HCT116 (cell line): ENCODE data around the gene F10. TPM values are rescaled to one million over a fixed set of nuclear protein-coding genes. Genes with fewer than 3 reads are reported as not detected.

Experiments
- ATAC-seq: fragments of 200-7000 bp; cut with Tn5 transposase; 2 replicates; pipeline ENCODE4 v1.9.1; 2020; ENCODE audit warnings: mild to moderate bottlenecking, moderate library complexity
- BruUV-seq: library from RNA; stranded (reverse); fragments of 400-500 nt; replicated peaks from 2 replicates; lab custom pipeline; 2021; lab: Mats Ljungman, UMichigan
- CTCF ChIA-PET: fragments of 300-600 bp; sonication (Branson Sonifier 250); formaldehyde crosslinking; loops from one replicate; lab custom pipeline; 2021; ENCODE audit warnings: antibody characterized with exemption; lab: Charles Lee
- POLR2A ChIA-PET: fragments of 300-600, 350-600 bp; sonication (Branson Sonifier 250); formaldehyde crosslinking; loops from one replicate; lab custom pipeline; 2021; ENCODE audit warnings: antibody characterized with exemption; lab: Charles Lee
- RAD21 ChIA-PET, 2 experiments: fragments of 300-600 bp; sonication (Branson Sonifier 250); formaldehyde crosslinking; loops; one replicate each; lab custom pipeline; 2023; ENCODE audit warnings: low total read pairs in 2 of 2; ENCODE audit not compliant: uncharacterized antibody in 2 of 2, unreplicated experiment in 2 of 2, low non-redundant PET in 1 of 2; lab: Charles Lee
- DNase-seq: peaks from one replicate; pipeline ENCODE4 v3.0.0-alpha.2; 2010; ENCODE audit warnings: low read depth, low spot score
- H2AFZ ChIP-seq: fragments of 200-600 bp; shearing (Covaris generic), sonication (generic); 2 replicates; pipeline ENCODE4 v1.6.1; 2017; ENCODE audit warnings: low read depth, mixed run types, mixed read lengths, antibody characterized with exemption, low read length; ENCODE audit not compliant: poor library complexity, severe bottlenecking
- H3K27ac ChIP-seq: 2 replicates; pipeline ENCODE4 v1.5.1; 2012; ENCODE audit warnings: low read depth, low read length
- H3K27me3 ChIP-seq: fragments of 200-600 bp; sonication (generic); 2 replicates; pipeline ENCODE4 v1.6.1; 2016; ENCODE audit warnings: mixed run types, low read length, mixed read lengths; ENCODE audit not compliant: insufficient read depth
- H3K36me3 ChIP-seq, 2 experiments: fragments of 200-500 bp in 1 of 2; fragments of 200-600 bp in 1 of 2; sonication (Bioruptor generic) in 1 of 2; sonication (generic) in 1 of 2; 2 replicates each; pipeline versions ENCODE4 v1.5.1 to v1.6.1; 2014 to 2016; ENCODE audit warnings: low read length in 2 of 2, inconsistent platforms in 1 of 2, mixed read lengths in 1 of 2, mixed run types in 1 of 2; ENCODE audit not compliant: insufficient read depth in 2 of 2, control insufficient read depth in 1 of 2
- H3K4me1 ChIP-seq, 2 experiments: fragments of 200-600 bp in 1 of 2; sonication (generic) in 1 of 2; 2 replicates each; pipeline versions ENCODE4 v1.5.1 to v1.6.1; 2012 to 2017; ENCODE audit warnings: low read length in 2 of 2, inconsistent platforms in 1 of 2, mild to moderate bottlenecking in 1 of 2, mixed read lengths in 1 of 2, mixed run types in 1 of 2, moderate library complexity in 1 of 2; ENCODE audit not compliant: insufficient read depth in 2 of 2, control insufficient read depth in 1 of 2
- H3K4me2 ChIP-seq: fragments of 200-600 bp; sonication (generic); 2 replicates; pipeline ENCODE4 v1.6.1; 2017; ENCODE audit warnings: mixed run types, low read length, mixed read lengths
- H3K4me3 ChIP-seq, 2 experiments: fragments of 200-600 bp in 1 of 2; sonication (generic) in 1 of 2; replicated peaks in 1 of 2; 2 replicates each; pipeline ENCODE4 v1.5.1; 2011 to 2016; ENCODE audit warnings: low read length in 2 of 2, control low read depth in 1 of 2, low read depth in 1 of 2, mild to moderate bottlenecking in 1 of 2, mixed read lengths in 1 of 2, mixed run types in 1 of 2
- H3K79me2 ChIP-seq: fragments of 200-600 bp; sonication (generic); 2 replicates; pipeline ENCODE4 v1.6.1; 2017; ENCODE audit warnings: mild to moderate bottlenecking, mixed run types, low read length, moderate library complexity, mixed read lengths; ENCODE audit not compliant: insufficient read depth
- H3K9ac ChIP-seq: fragments of 200-600 bp; sonication (generic); 2 replicates; pipeline ENCODE4 v1.6.1; 2016; ENCODE audit warnings: low read length, mixed read lengths
- H3K9me2 ChIP-seq: fragments of 200-600 bp; sonication (generic), shearing (Covaris generic); 2 replicates; pipeline ENCODE4 v1.6.1; 2017; ENCODE audit warnings: mixed run types, mild to moderate bottlenecking, moderate library complexity; ENCODE audit not compliant: insufficient read depth
- H3K9me3 ChIP-seq, 2 experiments: fragments of 200-500 bp in 1 of 2; fragments of 200-600 bp in 1 of 2; sonication (Bioruptor generic) in 1 of 2; sonication (generic) in 1 of 2; 2 replicates each; pipeline ENCODE4 v1.6.1; 2014 to 2017; ENCODE audit warnings: low read length in 2 of 2, mixed read lengths in 2 of 2, inconsistent platforms in 1 of 2, low read depth in 1 of 2, mild to moderate bottlenecking in 1 of 2, mixed run types in 1 of 2, moderate library complexity in 1 of 2; ENCODE audit not compliant: control insufficient read depth in 1 of 2, insufficient read depth in 1 of 2
- H4K20me1 ChIP-seq: fragments of 200-600 bp; sonication (generic), shearing (Covaris generic); 2 replicates; pipeline ENCODE4 v1.6.1; 2017; ENCODE audit warnings: mixed run types, mild to moderate bottlenecking, moderate library complexity; ENCODE audit not compliant: insufficient read depth
- CEBPB ChIP-seq: IDR thresholded peaks from 2 replicates; pipeline ENCODE4 v1.6.1; 2012; ENCODE audit warnings: low read depth
- EGR1 ChIP-seq: IDR thresholded peaks from 2 replicates; pipeline ENCODE4 v1.6.1; 2012; ENCODE audit warnings: low read depth
- EZH2 ChIP-seq: fragments of 200-600 bp; sonication (generic); IDR thresholded peaks from 2 replicates; pipeline ENCODE4 v1.6.1; 2017; ENCODE audit warnings: antibody characterized with exemption, mixed run types
- EZH2phosphoT487 ChIP-seq: fragments of 200-600 bp; IDR thresholded peaks from 2 replicates; pipeline ENCODE4 v1.6.1; 2018; ENCODE audit warnings: antibody characterized with exemption, borderline replicate concordance
- FOSL1 ChIP-seq: IDR thresholded peaks from 2 replicates; pipeline ENCODE4 v1.6.1; 2012; ENCODE audit warnings: low read depth
- JUND ChIP-seq: IDR thresholded peaks from 2 replicates; pipeline ENCODE4 v1.6.1; 2012
- POLR2A ChIP-seq: IDR thresholded peaks from 2 replicates; pipeline ENCODE4 v1.7.0; 2011; ENCODE audit warnings: borderline replicate concordance; ENCODE audit not compliant: insufficient read depth, insufficient read length; ENCODE audit errors: extremely low read depth
- POLR2AphosphoS5 ChIP-seq: IDR thresholded peaks from 2 replicates; pipeline ENCODE4 v1.6.1; 2011; ENCODE audit warnings: mild to moderate bottlenecking, low read depth, low read length, moderate library complexity
- SIN3A ChIP-seq: IDR thresholded peaks from 2 replicates; pipeline ENCODE4 v1.6.1; 2012; ENCODE audit warnings: low read depth
- SP1 ChIP-seq: IDR thresholded peaks from 2 replicates; pipeline ENCODE4 v1.6.1; 2012; ENCODE audit warnings: low read depth
- SRF ChIP-seq: IDR thresholded peaks from 2 replicates; pipeline ENCODE4 v1.6.1; 2012; ENCODE audit warnings: low read depth
- TCF7L2 ChIP-seq: IDR thresholded peaks from 2 replicates; pipeline ENCODE4 v1.7.0; 2011; ENCODE audit warnings: borderline replicate concordance, inconsistent platforms; ENCODE audit not compliant: insufficient read depth, insufficient read length; ENCODE audit errors: extremely low read depth
- YY1 ChIP-seq: IDR thresholded peaks from 2 replicates; pipeline ENCODE4 v1.6.1; 2011; ENCODE audit warnings: low read length, low read depth, moderate library complexity, mild to moderate bottlenecking; ENCODE audit not compliant: insufficient replicate concordance; ENCODE audit errors: extremely low read depth
- ZNF274 ChIP-seq: fragments of 200-500 bp; sonication (Bioruptor generic); IDR thresholded peaks from 2 replicates; pipeline ENCODE4 v1.6.1; 2014; ENCODE audit warnings: mild to moderate bottlenecking, low read depth, low read length, inconsistent platforms
- intact Hi-C: fragments of 100-400 bp; cut with micrococcal nuclease; formaldehyde crosslinking; loops from 2 replicates; pipeline ENCODE4 v1.10.0; 2022
- total RNA-seq: library from RNA; stranded (reverse); gene quantifications from one replicate; pipeline ENCODE4 v1.2.1, GENCODE V29; 2021; ENCODE audit not compliant: unreplicated experiment
- TF ChIP-seq, protein P1 (sequence below): IDR thresholded peaks from 2 replicates; pipeline ENCODE4 v1.6.1; 2012
- TF ChIP-seq, protein P2 (sequence below): IDR thresholded peaks from 2 replicates; pipeline ENCODE4 v1.6.1; 2011; ENCODE audit warnings: mild to moderate bottlenecking, low read length, moderate library complexity; ENCODE audit not compliant: insufficient replicate concordance; ENCODE audit errors: extremely low read depth
- TF ChIP-seq, protein P3 (sequence below), 3 experiments: fragments of 200-600 bp in 1 of 3; sonication (generic) in 1 of 3; IDR thresholded peaks in 2 of 3; conservative IDR thresholded peaks in 1 of 3; 2 replicates each; pipeline ENCODE4 v1.5.1; 2012 to 2017; ENCODE audit warnings: low read depth in 2 of 3, low read length in 2 of 3, antibody characterized with exemption in 1 of 3, borderline replicate concordance in 1 of 3, control low read depth in 1 of 3, mild to moderate bottlenecking in 1 of 3, mixed read lengths in 1 of 3, mixed run types in 1 of 3, moderate library complexity in 1 of 3; ENCODE audit not compliant: insufficient read depth in 1 of 3
- TF ChIP-seq, protein P4 (sequence below): IDR thresholded peaks from 2 replicates; pipeline ENCODE4 v1.6.1; 2012

Gene F10
- total RNA-seq, 1 experiment from 2014 or later: 4.0 TPM

DNA sequence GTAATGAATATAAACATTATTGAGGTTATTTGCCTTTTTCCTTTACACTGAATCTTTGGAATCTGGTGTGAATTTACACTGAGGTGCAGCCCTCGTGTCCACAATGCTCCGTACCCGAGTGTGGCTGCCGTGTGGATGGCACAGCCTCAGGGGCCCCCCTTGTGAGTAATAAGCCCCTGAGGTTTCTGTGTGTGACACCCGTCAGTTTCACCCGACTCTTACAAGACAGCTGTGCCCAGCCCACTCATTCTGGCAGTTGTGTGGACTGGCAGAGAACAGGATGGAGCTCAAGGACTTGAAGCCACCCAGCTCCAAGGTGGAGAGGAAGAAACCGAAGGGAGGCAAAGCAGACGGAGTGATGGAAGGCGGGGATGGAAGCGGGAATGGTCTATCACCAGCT lies 43.7 kb downstream of the F10 start:
- Histone ChIP-seq H3K9ac (no peak overlapping the region), H3K36me3 (0 out of 4 replicates have a peak, but pooled peaks cover 0 to 8% of the 10 kb centered on the region in 2 experiments)
- TF ChIP-seq YY1 (no peak), POLR2AphosphoS5 (no peak), EZH2phosphoT487 (no peak), ZNF274 (no peak), FOSL1 (no peak), POLR2A (no peak), CEBPB (no peak), EZH2 (no peak), TCF7L2 (no peak), EGR1 (no peak), SRF (no peak), JUND (no peak), SIN3A (no peak), SP1 (no peak)
- TF ChIP-seq, protein P1, sequence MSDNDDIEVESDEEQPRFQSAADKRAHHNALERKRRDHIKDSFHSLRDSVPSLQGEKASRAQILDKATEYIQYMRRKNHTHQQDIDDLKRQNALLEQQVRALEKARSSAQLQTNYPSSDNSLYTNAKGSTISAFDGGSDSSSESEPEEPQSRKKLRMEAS: no peak
- TF ChIP-seq, protein P2, sequence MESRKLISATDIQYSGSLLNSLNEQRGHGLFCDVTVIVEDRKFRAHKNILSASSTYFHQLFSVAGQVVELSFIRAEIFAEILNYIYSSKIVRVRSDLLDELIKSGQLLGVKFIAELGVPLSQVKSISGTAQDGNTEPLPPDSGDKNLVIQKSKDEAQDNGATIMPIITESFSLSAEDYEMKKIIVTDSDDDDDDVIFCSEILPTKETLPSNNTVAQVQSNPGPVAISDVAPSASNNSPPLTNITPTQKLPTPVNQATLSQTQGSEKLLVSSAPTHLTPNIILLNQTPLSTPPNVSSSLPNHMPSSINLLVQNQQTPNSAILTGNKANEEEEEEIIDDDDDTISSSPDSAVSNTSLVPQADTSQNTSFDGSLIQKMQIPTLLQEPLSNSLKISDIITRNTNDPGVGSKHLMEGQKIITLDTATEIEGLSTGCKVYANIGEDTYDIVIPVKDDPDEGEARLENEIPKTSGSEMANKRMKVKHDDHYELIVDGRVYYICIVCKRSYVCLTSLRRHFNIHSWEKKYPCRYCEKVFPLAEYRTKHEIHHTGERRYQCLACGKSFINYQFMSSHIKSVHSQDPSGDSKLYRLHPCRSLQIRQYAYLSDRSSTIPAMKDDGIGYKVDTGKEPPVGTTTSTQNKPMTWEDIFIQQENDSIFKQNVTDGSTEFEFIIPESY: no peak
- TF ChIP-seq, protein P3, sequence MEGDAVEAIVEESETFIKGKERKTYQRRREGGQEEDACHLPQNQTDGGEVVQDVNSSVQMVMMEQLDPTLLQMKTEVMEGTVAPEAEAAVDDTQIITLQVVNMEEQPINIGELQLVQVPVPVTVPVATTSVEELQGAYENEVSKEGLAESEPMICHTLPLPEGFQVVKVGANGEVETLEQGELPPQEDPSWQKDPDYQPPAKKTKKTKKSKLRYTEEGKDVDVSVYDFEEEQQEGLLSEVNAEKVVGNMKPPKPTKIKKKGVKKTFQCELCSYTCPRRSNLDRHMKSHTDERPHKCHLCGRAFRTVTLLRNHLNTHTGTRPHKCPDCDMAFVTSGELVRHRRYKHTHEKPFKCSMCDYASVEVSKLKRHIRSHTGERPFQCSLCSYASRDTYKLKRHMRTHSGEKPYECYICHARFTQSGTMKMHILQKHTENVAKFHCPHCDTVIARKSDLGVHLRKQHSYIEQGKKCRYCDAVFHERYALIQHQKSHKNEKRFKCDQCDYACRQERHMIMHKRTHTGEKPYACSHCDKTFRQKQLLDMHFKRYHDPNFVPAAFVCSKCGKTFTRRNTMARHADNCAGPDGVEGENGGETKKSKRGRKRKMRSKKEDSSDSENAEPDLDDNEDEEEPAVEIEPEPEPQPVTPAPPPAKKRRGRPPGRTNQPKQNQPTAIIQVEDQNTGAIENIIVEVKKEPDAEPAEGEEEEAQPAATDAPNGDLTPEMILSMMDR (IDR thresholded peaks at IDR 0.05 in 2 of 3, conservative IDR thresholded peaks at IDR 0.05 in 1 of 3; ENCODE audit: borderline replicate concordance in 1 of 3, insufficient read depth in 1 of 3, low read depth in 2 of 3, low read length in 2 of 3): no peak
- TF ChIP-seq, protein P4, sequence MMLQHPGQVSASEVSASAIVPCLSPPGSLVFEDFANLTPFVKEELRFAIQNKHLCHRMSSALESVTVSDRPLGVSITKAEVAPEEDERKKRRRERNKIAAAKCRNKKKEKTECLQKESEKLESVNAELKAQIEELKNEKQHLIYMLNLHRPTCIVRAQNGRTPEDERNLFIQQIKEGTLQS: no peak
- TF ChIP-seq, all 23 proteins: peak for 0
- no peaks in the 10 kb centered on the region for H3K9me3 ChIP-seq
- ChIA-PET RAD21 (no interaction called here), CTCF (no interaction called here), POLR2A (no interaction called here)
- no peak overlapping the region for H3K4me3 ChIP-seq
- no peaks in the 10 kb centered on the region for H4K20me1 ChIP-seq
- no TSS peak for BruUV-seq
- H3K79me2 ChIP-seq: no peaks in the 10 kb centered on the region
- H3K27ac ChIP-seq: no peak overlapping the region
- peaks cover 3% of the 10 kb centered on the region; the same call in 1 of the 2 replicates for H3K27me3 ChIP-seq
- H2AFZ ChIP-seq: no peak overlapping the region
- intact Hi-C loops: no loop called here
- H3K9me2 ChIP-seq: no peaks in the 10 kb centered on the region
- ATAC-seq (no peak), DNase-seq (no peak)
- H3K4me2 ChIP-seq: no peak overlapping the region
- H3K4me1 ChIP-seq: no peaks in the 10 kb centered on the region
